Kidney glomerular epithelial cell (primary cell): Measurements from ENCODE around the gene GEMIN7.

Experiments
- DNase-seq: peaks from one replicate; lab custom pipeline; 2025; lab: John Stamatoyannopoulos, UW

Gene GEMIN7

DNA sequence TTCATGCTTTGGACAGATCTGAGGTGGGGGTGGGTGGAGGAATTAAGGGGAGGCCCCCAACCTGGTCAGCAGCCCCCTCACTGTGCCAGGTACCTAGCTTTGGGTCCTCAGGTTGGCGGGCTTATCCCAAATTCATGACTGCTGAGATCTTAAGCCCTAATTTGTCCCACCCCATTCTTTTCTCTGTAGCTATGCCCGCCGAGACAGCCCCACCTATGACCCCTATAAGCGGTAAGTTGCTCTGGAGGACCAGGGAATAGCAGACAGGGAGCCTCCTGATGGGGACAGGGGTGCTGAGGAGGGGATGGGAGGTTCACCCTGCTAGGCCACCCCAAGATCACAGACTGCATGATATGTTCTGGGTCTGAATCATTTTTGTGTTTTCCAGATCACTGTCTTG is 17.1 kb upstream of the GEMIN7 start:
- DNase-seq = no peak

DNA sequence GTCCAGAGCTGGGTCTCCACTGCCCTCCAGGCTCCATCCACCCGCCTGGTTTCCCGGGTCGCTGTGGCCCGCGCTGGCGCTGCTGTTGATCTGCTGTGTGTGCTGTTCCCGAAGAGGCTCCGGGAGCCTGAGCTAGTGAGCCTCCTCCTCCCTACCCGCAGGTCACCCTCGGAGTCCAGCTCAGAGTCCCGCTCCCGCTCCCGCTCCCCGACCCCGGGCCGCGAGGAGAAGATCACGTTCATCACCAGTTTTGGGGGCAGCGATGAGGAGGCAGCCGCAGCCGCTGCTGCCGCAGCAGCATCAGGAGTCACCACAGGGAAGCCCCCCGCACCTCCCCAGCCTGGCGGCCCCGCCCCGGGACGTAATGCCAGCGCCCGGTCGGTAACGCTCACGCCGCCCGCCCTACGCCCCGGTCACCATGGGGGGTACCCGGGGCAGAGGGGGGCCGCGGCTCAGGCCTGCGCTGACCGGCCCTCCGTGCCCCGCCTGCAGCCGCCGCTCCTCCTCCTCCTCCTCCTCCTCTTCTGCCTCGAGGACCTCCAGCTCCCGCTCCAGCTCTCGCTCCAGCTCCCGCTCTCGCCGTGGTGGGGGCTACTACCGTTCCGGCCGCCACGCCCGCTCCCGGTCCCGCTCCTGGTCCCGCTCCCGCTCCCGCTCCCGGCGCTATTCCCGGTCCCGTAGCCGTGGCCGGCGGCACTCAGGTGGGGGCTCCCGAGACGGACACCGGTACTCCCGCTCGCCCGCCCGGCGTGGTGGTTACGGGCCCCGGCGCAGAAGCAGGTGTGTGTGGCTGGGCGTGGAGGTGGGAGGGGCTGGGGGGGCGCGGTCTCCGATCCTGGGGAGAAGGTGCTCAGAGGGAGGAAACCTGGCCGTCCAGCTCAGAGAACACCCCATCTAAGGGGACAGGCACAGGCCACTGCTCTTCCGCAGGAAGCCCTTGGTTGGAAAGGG is 14.9 kb upstream of the GEMIN7 start:
- no peak for DNase-seq

DNA sequence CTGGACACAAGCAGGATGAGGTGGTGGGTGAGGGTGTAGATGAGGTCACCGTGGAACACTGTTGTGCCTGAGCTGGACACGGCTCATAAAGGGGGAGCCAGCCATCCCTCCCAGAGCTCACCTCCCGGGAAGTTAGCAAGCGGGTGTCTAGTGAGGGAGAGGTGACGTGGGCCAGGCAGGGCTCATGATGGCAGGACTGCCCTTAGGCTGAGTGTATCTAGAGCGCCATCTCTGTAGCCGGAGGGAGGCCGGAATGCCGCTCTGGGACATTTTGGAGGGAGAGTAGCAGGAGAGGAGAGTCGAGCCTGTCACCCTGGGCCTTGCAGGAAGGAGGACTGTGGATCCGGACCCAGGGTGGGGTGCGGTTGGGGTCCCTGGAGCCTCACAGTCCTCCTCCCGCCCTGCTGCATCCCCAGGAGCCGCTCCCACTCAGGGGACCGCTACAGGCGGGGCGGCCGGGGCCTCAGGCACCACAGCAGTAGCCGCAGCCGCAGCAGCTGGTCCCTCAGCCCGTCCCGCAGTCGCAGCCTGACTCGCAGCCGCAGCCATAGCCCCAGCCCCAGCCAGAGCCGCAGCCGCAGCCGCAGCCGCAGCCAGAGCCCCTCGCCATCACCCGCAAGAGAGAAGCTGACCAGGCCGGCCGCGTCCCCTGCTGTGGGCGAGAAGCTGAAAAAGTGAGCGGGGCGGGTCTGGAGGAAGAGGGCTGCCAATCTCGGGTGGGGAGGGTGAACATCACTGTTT is 12.0 kb upstream of the GEMIN7 start:
- DNase-seq = no peak

DNA sequence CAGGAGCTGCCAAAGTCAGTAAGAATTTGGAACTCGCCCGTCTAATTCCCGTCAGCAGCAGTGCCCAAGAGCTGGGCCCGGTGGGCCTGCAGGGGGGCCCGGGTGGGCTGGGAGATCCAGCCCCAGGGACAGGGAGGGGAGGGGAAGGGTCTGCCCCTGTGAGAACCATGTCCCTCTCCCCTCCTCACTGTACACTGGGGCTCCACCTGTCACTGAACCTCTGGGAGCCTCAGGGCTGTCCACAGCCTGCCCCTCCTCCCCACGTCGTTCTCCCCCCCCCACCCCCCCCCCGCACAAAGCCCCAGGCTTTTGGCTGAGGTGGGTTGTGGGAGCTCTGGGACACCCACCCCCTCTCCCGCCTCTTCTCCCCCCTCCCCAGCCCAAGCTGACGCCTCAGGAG is 11.0 kb upstream of the GEMIN7 start:
- DNase-seq = no peak

DNA sequence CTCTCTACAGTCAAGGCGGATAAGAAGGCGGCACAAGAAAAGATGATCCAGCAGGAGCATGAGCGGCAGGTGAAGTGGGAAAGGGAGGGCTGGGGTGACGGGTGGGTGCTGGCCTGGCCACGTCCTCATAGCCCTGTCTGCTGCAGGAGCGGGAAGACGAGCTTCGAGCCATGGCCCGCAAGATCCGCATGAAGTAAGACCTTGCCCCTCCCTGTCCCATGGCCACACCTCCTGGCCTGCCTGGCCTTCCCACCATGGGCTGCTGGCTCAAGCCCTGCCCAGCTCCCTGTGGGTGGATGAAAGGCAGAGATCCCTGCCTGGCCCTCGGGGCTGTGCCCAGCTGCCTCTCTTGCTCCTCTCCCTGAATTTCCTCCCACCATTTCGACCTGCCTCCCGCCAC is 10.0 kb upstream of the GEMIN7 start:
- DNase-seq = no peak

DNA sequence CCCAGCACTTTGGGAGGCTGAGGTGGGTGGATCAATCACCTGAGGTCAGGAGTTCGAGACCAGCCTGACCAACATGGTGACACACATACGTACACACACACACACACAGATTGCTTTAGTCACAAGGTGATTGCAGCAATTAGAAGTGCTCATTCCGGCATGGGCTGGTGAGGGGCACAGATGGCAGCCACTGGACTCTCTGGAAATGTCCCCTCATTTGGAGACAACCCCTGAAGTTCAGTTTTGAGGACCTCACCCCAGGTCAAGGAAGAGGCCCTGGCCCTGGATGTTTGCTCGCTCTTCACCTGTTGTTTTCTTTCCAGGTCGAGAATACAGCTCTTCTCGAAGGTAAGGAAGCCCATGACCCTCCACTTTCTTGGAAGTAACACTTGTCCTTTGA is 8.8 kb upstream of the GEMIN7 start:
- DNase-seq = no peak

DNA sequence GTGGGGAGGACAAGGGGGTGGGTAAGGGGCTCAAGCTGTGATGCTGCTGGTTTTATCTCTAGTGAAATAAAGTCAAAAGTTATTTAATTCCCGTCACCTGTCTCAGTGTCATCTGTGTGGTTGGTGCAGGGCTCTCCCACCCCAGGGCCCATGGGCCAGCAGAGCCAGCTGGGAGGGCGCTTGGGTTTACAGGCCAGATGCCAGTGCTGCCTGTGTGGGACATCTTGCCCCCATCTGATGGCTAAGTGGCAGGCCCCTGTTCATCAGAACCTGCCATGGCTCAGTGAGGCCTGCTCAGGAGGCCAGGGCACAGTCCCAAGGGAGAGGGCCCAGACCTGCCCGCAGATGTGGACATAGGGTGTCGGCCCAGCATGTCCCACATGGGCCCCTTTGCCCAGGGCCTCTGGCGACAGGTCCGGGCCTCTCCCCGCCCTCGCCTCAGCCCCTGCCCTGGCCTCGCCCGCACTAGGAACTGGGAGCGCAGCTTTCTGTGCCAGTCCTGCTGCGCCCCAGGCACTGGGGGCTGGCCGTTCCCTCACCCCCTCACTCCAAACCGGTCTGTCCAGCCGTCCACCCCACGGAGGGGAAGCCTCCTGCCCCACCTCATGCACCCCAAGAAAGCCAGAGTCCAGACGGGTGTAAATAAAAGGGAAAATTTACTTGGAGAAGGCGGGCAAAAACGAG is 8.1 kb upstream of the GEMIN7 start:
- no peak for DNase-seq

DNA sequence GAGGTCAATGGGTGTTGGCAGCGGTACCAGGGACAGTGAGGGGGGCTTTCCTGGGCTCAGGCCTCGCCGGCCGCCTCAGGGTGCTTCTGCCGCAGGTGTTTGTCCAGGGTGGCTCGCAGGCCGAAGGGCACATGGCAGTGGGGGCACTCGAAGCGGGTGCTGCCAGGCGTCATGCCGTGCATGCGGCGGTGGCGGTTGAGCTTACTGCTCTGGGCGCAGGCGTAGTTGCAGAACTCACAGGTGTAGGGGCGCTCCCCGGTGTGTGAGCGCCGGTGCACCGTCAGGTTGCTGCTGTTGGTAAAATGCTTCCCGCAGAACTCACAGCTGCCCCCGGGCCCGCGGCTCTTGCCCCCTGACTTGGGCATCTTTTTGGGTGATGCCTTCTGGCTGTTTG is 7.5 kb upstream of the GEMIN7 start:
- DNase-seq = no peak

DNA sequence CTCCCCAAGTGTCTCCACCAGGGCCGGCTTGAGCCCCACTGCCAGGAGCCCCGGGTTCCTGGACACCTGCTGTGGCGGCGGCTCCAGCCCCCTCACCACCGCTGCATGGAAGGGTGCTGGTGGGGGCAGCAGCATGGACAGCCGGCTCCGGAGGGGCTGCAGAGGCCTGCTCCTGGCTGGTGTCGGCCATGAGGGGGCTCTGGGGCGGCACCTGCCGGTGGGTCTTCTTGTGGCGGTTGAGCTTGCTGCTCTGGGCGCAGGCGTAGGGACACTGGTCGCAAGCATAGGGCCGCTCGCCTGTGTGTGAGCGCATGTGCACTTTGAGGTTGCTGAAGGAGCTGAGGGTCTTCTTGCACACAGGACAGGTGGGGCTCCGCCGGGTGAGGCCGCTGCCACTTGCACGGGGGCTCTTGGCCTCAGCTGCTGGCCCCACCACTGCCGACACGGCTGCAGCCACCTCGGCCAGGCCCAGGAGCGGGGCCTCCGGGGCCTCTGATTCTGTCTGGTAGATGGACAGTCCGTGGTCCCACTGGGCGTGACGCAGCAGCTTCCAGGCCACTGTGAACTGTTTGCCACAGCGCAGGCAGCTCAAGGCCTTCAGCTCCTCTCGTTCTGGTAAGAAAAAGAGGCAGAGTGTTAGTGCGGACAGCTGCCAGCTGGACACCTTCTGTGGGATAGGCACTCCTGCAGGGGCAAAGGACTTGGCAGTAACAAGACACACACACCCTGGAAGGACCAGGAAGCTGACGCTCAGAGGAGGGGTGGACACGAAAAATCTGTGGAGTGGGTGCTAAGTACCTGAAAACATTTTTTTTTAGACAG is 6.9 kb upstream of the GEMIN7 start:
- DNase-seq = no peak

DNA sequence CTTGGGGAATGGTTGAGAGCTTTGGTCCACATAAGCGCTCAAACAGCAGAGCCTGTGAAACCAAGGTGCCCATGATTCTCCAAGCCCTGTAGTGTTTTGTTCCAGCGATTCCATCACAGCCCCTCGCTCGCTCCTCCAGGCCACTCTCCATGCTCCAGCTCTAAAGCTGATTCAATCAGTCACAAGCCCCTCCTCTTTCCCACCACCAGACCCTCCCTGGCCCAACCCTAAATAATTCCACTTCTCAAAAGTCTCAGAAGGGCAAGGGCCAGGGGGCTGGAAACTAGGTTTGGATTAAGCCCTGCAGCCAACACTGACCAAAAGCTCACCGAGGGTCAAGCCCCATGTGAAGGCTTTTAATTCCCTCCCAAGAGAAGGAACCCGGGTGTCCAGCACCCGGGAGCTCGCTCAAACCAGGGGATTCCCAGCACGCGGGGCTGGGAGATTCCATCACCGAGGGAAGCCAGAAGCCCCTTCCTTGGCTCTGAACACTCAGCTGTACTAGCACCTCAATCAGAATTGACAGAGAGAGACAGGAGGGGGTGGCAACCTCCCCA is 4.2 kb upstream of the GEMIN7 start:
- DNase-seq = no peak

DNA sequence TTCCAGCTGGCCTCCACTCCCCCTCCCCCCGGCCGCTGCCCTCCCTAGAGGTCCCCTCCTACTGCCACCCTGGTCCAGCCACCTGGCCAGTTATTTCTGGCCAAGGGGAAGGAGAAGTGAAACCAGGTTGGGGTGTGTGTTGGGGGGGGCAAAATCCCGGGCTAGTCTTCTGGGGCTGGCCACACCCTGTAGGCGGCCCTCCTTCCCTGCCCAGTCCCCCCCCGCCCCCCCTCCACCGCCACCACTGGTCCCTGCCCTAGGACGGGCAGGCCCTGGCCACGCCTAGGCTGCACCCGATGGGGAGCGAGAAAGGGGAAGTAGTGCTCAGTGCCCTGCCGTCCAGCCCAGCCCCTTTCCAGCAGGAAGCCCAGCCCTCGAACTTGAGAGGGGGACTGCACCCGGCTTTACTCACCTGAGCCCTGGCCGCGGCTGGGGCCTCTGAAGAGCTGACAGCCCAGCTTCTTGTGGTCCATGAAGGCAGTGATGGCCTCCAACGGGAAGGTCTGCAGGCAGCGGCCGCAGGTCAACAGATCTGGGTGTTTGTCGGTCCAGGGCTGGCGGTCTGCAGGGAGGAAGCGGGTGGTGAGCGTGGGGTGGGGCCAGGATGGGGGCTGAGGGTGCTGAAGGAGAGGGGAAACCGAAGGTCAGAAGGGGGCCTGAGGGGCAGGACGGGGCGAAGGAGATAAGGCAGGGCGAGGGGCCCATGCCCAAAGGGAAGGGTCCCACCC is 3.6 kb upstream of the GEMIN7 start:
- no peak for DNase-seq

DNA sequence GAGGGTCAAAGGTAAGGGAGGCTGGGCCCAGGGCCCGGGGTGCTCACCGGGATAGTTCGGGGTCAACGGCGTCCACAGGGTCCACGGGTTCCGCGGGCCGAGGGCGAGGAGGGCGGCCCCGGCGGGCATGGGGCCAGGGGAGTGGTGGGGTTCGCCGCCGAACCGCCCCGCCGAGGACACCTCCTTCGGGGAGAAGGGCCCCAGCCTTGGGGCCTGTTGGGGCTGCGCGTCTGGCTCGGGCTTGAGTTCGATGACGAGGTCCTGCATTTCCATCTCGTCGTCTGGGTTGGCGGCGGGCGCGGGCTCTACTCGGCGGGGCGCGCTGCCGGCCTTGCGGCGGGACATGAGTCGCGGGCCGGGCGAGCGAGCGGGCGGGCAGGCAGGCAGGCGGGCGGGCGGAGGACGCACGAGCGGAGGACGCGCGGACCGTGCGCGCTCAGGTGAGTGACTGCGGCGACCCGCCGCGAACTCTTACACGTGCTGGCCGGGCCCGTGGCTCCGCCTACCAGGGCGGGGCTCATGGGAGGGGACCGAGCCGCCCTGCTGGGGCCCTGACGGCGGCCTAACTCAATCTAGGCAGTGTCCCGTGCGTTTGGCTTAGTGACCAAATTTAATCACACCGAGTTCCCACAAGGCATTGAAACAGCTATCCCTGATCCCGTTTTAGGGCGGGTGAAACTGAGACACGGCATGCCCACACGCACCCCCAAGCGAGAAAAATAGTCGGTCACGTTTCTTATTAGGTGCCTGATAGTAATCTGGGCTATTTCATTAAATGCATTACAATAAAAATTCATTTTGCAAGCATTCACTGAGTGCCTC is 2.8 kb upstream of the GEMIN7 start, which contains the start of gene ZNF296:
ZNF296 (minus strand) TSS at position 450 of the 822 bp plus-strand sequence; CDS start at position 345, 105 bp downstream.
- DNase-seq = peak; percentile 19

DNA sequence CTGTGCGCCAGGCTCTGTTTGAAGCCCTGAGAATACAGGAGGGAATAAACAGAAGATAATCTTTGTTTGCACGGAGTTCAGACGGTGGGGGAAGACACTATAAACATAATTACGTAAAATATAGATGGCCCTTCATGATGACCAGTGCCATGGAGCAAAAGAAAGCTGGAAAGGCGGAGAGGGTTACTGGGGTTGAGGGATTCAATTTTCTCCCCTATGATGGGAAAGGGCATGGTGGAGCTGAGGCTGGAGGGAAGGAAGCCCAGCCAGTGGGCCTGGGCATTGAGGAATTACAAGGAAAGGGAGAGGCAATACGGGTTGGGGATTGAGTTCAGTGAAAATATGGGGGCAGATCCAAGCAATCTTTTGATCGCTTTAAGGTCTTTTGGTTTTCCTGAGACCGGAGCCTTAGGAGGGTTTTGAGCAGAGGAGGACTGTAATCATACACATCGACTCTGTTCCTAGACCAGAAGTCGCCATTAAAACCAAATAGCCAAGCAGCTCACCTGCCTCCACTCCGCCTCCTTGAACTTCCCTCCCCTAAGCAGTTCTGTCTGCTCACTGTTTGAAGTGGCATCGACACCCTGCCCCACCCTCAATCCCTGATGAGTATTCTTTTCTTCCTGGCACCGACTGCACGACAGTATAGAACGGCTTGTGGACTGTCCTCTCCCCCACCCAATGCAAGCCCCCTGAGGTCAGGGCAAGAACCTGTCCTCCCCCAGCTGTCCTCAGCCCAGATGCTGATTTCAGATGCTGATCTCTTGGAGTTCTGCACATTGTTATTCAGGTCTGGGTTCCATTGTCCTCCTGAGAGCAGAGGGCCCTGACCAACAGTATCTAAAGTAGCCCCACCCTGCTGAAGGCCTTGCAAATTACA is 2.0 kb upstream of the GEMIN7 start:
- DNase-seq = no peak

DNA sequence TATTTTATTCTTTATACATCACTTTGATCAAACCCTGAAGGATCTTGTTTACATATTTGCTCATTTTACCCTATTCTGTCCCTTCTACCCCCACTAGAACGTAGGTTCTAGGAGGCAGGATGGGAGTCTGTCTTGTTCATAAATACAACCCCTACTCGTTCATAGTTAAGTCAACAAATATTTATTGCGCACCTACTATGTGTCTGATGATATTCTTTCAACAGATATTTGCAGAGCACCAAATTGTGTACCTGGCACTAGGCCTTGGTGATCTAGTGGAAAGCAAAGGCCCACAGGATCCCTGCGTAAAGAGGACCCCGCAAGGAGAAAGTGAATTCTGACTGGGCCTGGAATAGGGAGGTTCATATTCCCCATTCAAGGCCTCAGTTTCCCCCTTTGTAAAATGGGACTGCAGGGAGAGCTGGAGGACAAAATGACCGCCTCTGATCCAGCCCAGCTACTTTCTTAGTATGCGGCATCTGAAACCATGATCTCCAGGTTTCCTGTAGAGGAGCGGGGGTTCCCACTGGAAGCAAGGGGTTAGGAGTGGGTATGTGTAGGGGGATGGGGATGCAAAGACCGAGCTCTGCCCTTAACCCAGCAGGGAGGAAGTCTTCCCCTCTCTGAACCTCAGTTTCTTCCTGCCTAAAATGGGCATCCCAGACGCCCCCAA is 534 bp upstream of the GEMIN7 start:
- no peak for DNase-seq

DNA sequence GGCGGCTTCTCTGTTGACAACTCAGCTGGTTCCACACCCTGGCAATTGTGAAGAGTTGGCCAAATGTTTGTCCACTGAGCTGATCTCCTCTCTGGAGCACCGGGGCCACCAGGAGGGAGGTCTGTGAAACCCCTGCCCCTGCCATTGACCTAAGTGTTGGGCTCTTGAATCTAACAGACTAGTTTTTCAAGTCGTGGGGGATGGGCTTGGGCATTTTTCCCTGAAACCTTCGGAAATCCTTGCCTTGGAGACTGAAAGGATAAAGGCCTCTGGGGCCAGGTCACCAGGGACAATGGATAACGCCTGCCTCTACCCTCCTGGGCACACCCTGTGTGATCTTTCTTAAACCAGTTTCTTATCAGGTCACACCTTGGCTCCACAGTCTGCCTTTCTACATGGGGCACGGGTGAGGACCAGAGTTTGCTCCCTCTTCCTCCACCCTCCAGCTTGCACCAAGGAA is 881 bp downstream of the GEMIN7 start:
- DNase-seq = no peak

DNA sequence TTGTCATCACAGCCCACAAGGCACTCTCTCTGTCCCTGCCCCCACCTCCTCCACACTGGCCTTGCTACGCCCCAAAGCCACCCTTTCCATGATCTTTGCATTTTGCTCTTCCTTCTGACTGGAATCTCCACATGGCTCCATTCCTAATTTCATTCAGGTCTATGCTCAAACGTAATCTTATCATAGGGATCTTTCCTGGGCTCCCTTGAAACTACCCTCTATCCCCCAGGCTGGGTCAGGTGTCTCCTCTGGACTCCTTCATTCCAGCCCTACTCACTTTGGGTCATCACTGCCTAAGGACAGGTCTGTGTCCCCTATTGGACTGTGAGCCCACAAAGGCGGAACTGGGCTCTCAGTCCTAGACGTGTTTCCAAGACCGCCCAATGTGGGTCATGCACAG is 3.1 kb downstream of the GEMIN7 start:
- no peak for DNase-seq

DNA sequence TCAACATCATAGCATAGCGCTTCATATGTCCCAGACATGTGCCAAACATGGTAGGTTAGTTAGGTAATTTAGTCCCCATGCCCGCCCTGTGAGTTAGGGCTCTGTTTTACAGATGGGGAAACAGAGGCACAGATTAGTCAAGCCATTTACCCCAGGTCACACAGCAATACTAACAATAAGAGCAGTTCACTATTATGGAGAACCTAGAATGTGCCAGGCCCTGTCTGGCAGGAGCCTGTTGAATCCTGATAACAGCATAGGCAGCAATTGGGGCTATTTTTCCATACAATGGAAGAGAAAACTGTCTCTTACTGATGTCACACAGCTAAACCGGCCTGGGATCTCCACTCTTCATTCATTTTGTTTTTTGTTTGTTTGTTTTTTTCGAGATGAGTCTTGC is 7.4 kb downstream of the GEMIN7 start:
- DNase-seq = no peak

DNA sequence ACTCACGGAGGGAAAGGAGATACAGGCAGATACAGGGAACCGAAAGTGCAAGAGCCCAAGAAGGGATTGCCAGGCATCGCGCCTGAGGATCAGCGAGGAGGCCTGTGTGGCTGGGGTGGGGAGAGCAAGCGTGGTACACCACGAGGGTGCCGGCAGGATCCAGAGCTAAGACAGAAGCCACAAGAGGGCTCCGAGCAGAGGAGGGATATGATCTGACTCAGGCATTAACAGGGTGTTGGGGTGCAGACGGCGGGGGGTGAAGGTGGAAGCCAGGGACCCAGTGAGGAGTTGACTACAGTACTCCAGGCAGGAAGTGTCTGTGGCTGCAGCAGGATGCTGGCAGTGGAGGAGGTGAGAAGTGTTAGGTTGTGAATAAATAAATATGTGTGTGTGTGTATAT is 8.5 kb downstream of the GEMIN7 start:
- no peak for DNase-seq
